Stimulated activated CD4-positive, alpha-beta T cell treated with anti-CD3 and anti-CD28 coated beads, TNF-alpha, amount 100 ng/mL, for 1 hour (primary cell): Measurements from ENCODE around the gene SCRG1.

ENCODE experiments used
- DNase-seq, 3 donors: peaks; one replicate each; pipeline ENCODE4 v3.0.0-alpha.2; 2020; ENCODE audit warnings: low read depth in 3 of 3, low spot score in 1 of 3

The SCRG1 gene

DNA sequence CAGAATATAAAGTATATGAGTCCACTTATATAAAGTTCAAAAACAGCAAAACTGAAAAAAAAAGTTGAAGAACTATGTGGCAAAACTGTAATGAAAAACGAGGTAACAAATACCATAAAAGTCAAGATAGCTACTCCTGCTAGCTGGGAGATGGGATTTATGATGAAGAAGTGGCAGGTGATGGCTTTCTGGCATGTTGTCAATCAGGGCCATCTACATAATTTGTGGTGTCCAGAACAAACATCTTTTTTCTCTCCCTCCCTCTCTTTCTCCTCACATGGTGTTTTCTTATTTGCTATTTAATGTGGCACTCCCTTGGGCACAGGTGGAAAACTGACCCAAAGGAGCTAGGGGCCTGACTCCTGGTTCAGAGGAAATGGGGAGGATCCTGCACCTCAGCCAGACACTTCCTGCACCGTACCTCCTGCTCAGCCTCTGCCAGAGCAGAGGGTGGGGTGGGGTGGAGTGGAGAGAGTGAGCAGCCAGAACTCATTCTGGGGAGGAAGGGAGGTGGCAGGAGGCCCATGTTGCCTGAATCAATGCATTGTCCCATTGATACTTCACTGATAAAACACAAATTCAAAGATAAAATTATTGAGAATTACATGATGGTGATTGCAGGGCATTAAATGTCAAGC lies 33.4 kb downstream of the SCRG1 start:
- no peak for DNase-seq

DNA sequence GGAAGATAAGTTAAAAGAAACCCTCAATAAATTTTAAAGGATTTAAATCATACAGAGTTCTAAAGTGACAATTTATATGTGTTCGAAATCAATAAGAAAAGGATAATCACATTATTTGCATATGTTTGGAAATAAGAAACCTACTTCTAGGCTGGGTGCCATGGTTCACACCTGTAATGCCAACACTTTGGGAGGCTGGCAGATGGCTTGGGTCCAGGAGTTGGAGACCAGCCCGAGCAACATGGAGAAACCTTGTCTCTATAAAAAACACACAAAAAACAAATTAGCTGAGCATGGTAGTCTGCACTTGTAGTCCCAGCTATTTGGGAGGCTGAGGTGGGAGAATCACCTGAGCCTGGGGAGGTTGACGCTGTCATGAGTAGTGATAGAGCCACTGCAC lies 36.2 kb downstream of the SCRG1 start:
- no peak for DNase-seq

DNA sequence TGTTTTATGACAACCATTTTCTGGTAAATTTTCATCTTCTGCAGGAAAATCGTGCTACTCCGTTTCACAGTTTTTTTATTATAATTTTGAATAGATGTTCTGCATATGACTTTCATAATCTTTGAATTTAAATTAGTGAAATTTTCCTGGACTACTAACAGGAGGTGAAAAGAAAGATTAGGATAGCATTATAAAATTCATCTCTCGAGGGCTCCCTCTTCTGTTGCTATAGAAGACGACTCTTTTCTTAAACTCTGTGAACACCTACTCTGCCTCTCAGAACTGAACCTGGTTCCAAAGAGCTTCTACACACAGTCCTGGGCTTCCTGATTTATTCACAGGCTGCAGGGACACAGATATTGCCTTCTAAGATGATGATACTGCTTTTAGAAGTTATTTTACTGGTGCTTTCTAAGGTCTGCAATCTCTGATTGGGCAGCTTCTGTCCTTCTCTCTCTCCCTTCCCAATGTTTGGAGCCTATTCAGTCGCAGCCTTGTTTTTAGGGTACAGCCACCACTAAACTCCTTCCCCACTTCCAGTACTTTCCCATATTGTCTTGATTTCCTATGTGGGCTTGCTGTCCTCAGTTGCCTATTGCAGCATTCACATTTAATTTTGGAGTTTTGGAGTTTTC lies 38.2 kb downstream of the SCRG1 start:
- no peak for DNase-seq

DNA sequence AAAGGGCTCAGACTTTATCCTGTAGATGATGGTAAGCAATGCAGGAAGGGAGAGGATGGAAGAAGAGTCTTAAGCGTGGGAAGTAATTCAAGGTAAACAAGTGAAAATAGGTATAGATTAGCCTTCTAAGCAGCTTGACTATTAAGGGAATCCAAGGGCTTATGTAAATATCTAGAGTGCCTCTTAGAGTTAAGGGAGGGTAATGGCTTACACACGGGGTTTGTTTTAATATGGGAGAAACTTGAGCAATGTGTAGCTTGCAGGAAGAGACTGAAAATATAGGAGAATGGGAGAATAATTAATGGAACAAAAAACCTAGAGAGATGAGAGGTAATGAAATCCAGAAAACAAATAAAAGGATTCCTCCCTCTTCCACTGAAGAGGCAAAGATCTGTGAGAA lies 41.0 kb downstream of the SCRG1 start:
- DNase-seq = no peak

DNA sequence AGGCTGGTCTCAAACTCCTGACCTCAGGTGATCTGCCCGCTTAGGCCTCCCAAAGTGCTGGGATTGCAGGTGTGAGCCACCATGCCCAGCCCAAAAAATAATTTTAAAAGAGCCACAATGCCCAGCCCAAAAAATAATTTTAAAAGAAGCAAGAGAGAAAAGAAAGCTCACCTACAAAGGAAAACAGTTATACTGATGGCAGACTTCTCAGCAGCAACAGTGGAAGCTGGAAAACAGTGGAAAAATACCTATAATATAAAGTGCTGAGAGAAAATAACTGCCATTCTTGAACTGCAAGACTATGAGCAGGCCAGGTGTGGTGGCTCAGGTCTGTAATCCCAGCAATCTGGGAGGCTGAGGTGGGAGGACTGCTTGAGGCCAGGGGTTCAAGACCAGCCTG lies 51.4 kb downstream of the SCRG1 start:
- DNase-seq = no peak

DNA sequence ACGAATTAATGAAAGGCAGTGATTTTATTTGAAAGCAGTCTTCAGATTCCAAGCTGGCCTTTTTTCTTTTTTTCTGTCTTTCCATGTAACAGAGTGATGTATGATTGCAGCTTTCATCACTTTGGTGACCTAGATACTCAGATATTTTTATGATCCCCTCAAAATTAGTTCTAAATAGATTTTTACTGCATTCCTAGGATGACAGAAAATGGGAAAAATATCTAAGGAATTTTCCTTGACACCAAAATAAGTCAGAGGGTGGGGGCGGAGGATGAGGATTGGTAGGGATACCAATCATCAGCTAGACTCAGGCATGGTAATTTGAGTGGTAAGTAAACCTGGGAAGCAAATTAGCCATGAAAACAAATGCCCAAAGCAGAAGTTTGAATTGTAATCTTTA lies 52.8 kb downstream of the SCRG1 start:
- no peak for DNase-seq

DNA sequence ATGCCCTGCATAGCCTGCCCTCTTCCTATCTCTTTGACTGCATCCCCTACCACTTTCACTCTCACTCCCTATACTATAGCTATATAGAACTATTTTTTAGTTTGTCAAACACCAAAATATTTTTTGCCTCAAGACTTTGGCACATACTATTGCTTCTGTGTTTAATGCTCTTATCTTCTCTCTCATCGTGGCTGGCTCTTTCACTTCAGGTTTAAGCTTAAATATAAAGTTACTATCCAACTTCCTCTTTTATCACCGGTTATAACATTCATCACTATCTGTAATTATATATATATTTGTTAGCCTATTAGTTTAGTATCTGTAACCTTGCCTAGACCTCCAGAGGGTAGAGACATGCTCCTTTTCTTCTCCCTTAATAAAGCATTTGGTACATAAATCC lies 53.3 kb downstream of the SCRG1 start:
- no peak for DNase-seq

DNA sequence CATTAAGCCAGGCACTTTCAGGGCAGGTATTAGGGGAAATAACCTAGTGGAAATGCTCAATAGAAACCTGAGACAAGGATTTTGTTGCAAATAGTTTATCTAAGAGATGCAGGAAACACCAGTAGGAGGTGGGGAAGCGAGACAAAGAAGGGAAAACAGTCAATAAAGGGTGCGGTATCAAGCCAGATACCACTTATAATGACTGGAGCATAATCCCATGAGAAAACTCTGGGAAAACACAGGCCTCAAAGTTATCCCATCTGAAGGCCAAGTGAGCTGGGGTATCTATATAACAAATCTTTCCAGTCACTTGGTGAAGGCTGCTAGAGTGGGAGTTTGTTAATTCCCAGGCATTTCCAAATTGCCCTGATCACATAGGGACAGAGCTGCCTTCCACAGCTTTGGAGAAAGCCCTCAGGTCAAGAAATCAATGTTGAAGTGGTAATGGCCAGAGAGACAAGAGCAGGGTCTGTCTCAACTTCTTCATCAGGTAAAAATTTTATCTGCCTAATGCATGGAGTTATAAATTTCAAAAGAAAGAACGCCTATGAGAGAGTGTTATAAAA lies 55.0 kb downstream of the SCRG1 start:
- DNase-seq = no peak

DNA sequence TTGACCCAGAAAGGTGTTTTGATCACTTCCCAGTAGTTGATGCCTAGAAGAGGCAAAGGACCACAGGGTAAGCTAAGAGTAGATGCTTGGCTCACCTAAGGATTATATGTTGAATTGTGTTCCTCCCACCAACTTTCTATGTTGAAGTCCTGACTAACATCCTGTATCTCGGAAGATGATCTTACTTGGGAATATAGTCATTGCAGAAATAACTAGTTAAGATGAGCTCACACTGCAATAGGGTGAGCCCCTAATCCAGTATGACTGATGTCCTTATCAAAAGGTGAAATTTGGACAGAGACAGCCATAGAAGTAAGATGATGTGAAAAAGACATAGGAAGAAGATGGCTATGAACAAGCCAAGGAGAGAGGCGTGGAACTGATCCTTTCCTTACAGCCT lies 61.5 kb downstream of the SCRG1 start:
- no peak for DNase-seq

DNA sequence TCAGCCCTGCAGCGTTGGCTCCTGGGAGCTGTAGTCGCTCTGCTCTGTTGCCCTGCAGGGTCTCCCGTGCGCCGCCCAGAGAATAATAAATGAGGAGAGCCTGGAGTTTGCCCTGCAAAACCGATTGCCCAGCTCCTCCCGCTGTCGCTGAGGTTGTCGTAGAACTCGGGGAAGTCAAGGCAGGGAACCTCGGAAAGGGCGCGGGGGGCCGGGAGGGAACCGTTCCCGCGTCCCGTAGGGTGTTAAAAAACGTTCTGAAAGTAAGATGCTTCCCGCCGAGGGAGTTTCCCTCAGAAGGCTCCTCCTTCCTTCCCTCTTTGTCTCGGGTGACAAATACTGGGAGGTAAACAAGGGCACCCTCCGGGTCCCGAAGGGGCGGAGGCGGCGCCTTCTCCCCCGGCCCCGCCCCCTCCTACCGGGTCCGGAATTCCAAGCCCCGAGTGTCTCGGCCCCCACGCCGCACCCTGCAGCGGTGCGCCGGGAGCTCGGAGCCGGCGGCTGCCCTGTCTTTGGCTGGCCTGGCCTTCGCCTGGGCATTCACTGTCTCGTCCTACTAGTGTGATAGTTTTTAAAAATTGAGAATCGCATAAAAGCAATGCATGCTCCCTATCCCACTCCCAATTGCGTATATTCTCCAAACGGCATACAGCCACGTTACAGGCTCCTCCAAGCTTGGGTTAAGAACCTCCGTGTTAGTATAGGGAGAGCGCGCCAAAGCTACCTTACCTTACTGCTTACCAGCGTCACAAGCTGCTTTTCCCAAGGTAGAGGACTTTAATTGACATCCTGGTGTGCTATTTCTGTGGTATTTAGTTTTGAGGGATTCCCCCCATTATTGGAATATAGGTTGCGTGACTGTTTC lies 63.8 kb downstream of the SCRG1 start:
- no peak for DNase-seq
